DOHH2 (cell line): ENCODE measurements around the gene MYO18A.
A peak's percentile ranks its signal among the peaks of the same experiment; 100 is the strongest.

ENCODE experiments used
- H3F3A ChIP-seq: fragments of 200-600 bp; sonication (generic), shearing (Covaris generic); 2 replicates; pipeline ENCODE4 v1.6.0; 2016; ENCODE audit warnings: antibody characterized with exemption, mild to moderate bottlenecking; ENCODE audit not compliant: control insufficient read depth, insufficient read depth
- H3K27ac ChIP-seq: fragments of 200-600 bp; sonication (generic); 2 replicates; pipeline ENCODE4 v1.5.1; 2014; ENCODE audit warnings: low read depth, mild to moderate bottlenecking, low read length, moderate library complexity
- H3K27me3 ChIP-seq: fragments of 200-600 bp; sonication (generic); 2 replicates; pipeline ENCODE4 v1.6.1; 2014; ENCODE audit warnings: mild to moderate bottlenecking, low read length, mixed read lengths; ENCODE audit not compliant: control insufficient read depth
- H3K36me3 ChIP-seq: fragments of 200-600 bp; sonication (generic); 2 replicates; pipeline ENCODE4 v1.6.1; 2014; ENCODE audit warnings: mild to moderate bottlenecking, low read length, moderate library complexity, mixed read lengths; ENCODE audit not compliant: control insufficient read depth
- H3K4me1 ChIP-seq: fragments of 200-600 bp; sonication (generic); 2 replicates; pipeline ENCODE4 v1.6.1; 2014; ENCODE audit warnings: mild to moderate bottlenecking, low read length, mixed read lengths; ENCODE audit not compliant: control insufficient read depth
- H3K4me2 ChIP-seq: fragments of 200-600 bp; sonication (generic); 2 replicates; pipeline ENCODE4 v1.6.0; 2014; ENCODE audit warnings: mild to moderate bottlenecking, low read length, moderate library complexity
- H3K4me3 ChIP-seq: fragments of 200-600 bp; sonication (generic); 2 replicates; pipeline ENCODE4 v1.5.1; 2014; ENCODE audit warnings: mild to moderate bottlenecking, low read length, mixed read lengths
- H3K79me2 ChIP-seq: fragments of 200-600 bp; sonication (generic); 2 replicates; pipeline ENCODE4 v1.6.1; 2014; ENCODE audit warnings: mild to moderate bottlenecking, low read length, mixed read lengths; ENCODE audit not compliant: control insufficient read depth
- H3K9me2 ChIP-seq: fragments of 200-600 bp; sonication (generic); replicated peaks from 2 replicates; pipeline ENCODE4 v1.6.1; 2014; ENCODE audit warnings: mild to moderate bottlenecking, low read length, mixed read lengths; ENCODE audit not compliant: control insufficient read depth
- H3K9me3 ChIP-seq: fragments of 200-600 bp; sonication (generic); 2 replicates; pipeline ENCODE4 v1.6.1; 2014; ENCODE audit warnings: antibody characterized with exemption, low read length, mixed read lengths; ENCODE audit not compliant: control insufficient read depth, insufficient read depth
- H4K20me1 ChIP-seq: fragments of 200-600 bp; sonication (generic); 2 replicates; pipeline ENCODE4 v1.6.0; 2014; ENCODE audit warnings: low read depth, mild to moderate bottlenecking, antibody characterized with exemption, low read length, moderate library complexity; ENCODE audit not compliant: control insufficient read depth, insufficient read depth
- CTCF ChIP-seq: fragments of 200-600 bp; sonication (generic); IDR thresholded peaks from one replicate; pipeline ENCODE4 v1.5.1; 2014; ENCODE audit warnings: antibody characterized with exemption, mild to moderate bottlenecking, low read depth, low read length; ENCODE audit not compliant: poor library complexity, severe bottlenecking
- EZH2phosphoT487 ChIP-seq: fragments of 200-600 bp; sonication (generic); IDR thresholded peaks from 2 replicates; pipeline ENCODE4 v1.6.1; 2017; ENCODE audit warnings: borderline replicate concordance, mild to moderate bottlenecking, antibody characterized with exemption, low read length, moderate library complexity, mixed read lengths

The MYO18A gene

GRCh38 chr17:29138971-29139691 is 41.1 kb downstream of the MYO18A start:
- peaks cover 13% of the 10 kb centered on the region for H3F3A ChIP-seq
- no peaks in the 10 kb centered on the region for H3K27me3 ChIP-seq
- H3K79me2 ChIP-seq: peaks cover 41% of the 10 kb centered on the region
- peak overlapping the region; percentile 76 for H3K4me3 ChIP-seq
- peak overlapping the region; percentile 72 for H3K27ac ChIP-seq
- H3K9me3 ChIP-seq: no peaks in the 10 kb centered on the region
- no peak for TF ChIP-seq CTCF
- no peak for TF ChIP-seq EZH2phosphoT487
- no peaks in the 10 kb centered on the region for H3K9me2 ChIP-seq
- peaks cover 57% of the 10 kb centered on the region for H3K4me1 ChIP-seq
- H3K36me3 ChIP-seq: peaks cover 25% of the 10 kb centered on the region
- 0 out of 2 replicates have a peak, but pooled peaks cover 5% of the 10 kb centered on the region for H4K20me1 ChIP-seq
- peak overlapping the region; percentile 92 for H3K4me2 ChIP-seq

- Histone ChIP-seq H3K4me2 (peak overlapping the region; percentile 92), H3F3A (peaks cover 13% of the 10 kb centered on the region), H3K9me2 (no peaks in the 10 kb centered on the region), H3K27me3 (no peaks in the 10 kb centered on the region), H3K4me1 (peaks cover 53% of the 10 kb centered on the region), H3K79me2 (peaks cover 41% of the 10 kb centered on the region), H4K20me1 (0 out of 2 replicates have a peak, but pooled peaks cover 5% of the 10 kb centered on the region), H3K9me3 (no peaks in the 10 kb centered on the region), H3K4me3 (peak overlapping the region; percentile 76), H3K36me3 (peaks cover 25% of the 10 kb centered on the region), H3K27ac (peak overlapping the region; percentile 72)
- TF ChIP-seq EZH2phosphoT487 (no peak), CTCF (no peak)
Observed at GRCh38 chr17:29138184-29138955, 41.8 kb downstream of the MYO18A start.

- peaks cover 48% of the 10 kb centered on the region for H3K4me1 ChIP-seq
- no peaks in the 10 kb centered on the region for H3K9me3 ChIP-seq
- no peak for TF ChIP-seq CTCF
- TF ChIP-seq EZH2phosphoT487: no peak
- H3K4me3 ChIP-seq: no peak overlapping the region
- peaks cover 13% of the 10 kb centered on the region for H3F3A ChIP-seq
- H3K36me3 ChIP-seq: peaks cover 25% of the 10 kb centered on the region
- H3K27ac ChIP-seq: no peak overlapping the region
- H3K79me2 ChIP-seq: peaks cover 41% of the 10 kb centered on the region
- no peaks in the 10 kb centered on the region for H3K9me2 ChIP-seq
- no peak overlapping the region; the same call in 1 of the 2 replicates for H3K4me2 ChIP-seq
- no peaks in the 10 kb centered on the region for H3K27me3 ChIP-seq
- H4K20me1 ChIP-seq: 0 out of 2 replicates have a peak, but pooled peaks cover 5% of the 10 kb centered on the region
Observed at GRCh38 chr17:29136998-29137730, 43.0 kb downstream of the MYO18A start.
